SK-N-SH treated with all-trans-retinoic acid at 6 μM for 48 hours (cell line): Measurements from ENCODE around the gene IL31.
"Not testable (repeated sequence)": the region's sequence is repeated elsewhere in the genome, so short reads cannot be mapped to it uniquely, and the experiment has no call there.

Experiments used
- PATZ1 ChIP-seq: fragments of 250-450 bp; sonication (Bioruptor Pico); IDR thresholded peaks from 2 replicates; pipeline ENCODE4 v1.8.0; 2020; ENCODE audit warnings: mild to moderate bottlenecking, moderate library complexity, borderline replicate concordance
- TCF4 ChIP-seq: fragments of 250-450 bp; sonication (Bioruptor Pico); IDR thresholded peaks from 2 replicates; pipeline ENCODE4 v1.8.0; 2021; ENCODE audit warnings: mild to moderate bottlenecking, moderate library complexity, borderline replicate concordance

GRCh38 chr12:122176473-122176872, 2.5 kb upstream of the IL31 start:
- TF ChIP-seq PATZ1; TCF4 (CRISPR knock-in tag): not testable (repeated sequence)
